HG03575 (cell line): ENCODE data around the gene C11orf98.
"Not testable (repeated sequence)": the region's sequence is repeated elsewhere in the genome, so short reads cannot be mapped to it uniquely, and the experiment has no call there.

Source experiments
- ATAC-seq: cut with Tn5 transposase; IDR thresholded peaks from one replicate; pipeline ENCODE4 v1.9.1; 2021; ENCODE audit not compliant: unreplicated experiment, insufficient number of reproducible peaks, low FRiP score; ENCODE audit errors: extremely low read depth

Gene C11orf98

GRCh38 chr11:62621567-62622470 lies 43.2 kb downstream of the C11orf98 start, which contains the start of gene B3GAT3:
Gene B3GAT3, minus strand, starts transcription at chr11:62621986. Its CDS starts 39 bp downstream, at chr11:62621947.
- ATAC-seq = peak; percentile 51

GRCh38 chr11:62621027-62621566 lies 43.9 kb downstream of the C11orf98 start:
- no peak for ATAC-seq

- not testable (repeated sequence) for ATAC-seq
These were observed 48.1 kb downstream of the C11orf98 start for GRCh38 chr11:62616957-62617356.

GRCh38 chr11:62615521-62615920 lies 49.5 kb downstream of the C11orf98 start:
- ATAC-seq = no peak

- ATAC-seq = no peak
These were observed 50.7 kb downstream of the C11orf98 start for GRCh38 chr11:62614275-62614674.

- no peak for ATAC-seq
These were observed 51.7 kb downstream of the C11orf98 start for GRCh38 chr11:62613291-62613778.
